ENCODE results near the gene SLC6A7. TPM values are rescaled to one million over a fixed set of nuclear protein-coding genes. Genes with fewer than 3 reads are reported as not detected.
A peak's percentile ranks its signal among the peaks of the same experiment; 100 is the strongest.

SLC6A7 gene
- total RNA-seq, 1 experiment from 2014 or later = not detected

- Histone ChIP-seq H3K9me3 (ENCODE audit: low read depth, low read length, poor library complexity, severe bottlenecking) (no peaks in the 10 kb centered on the region), H3K4me1 (ENCODE audit: insufficient read depth, low read length, poor library complexity, severe bottlenecking) (no peaks in the 10 kb centered on the region), H3K27me3 (replicated peaks; ENCODE audit: insufficient read depth, low read depth, low read length, poor library complexity) (no peaks in the 10 kb centered on the region), H3K36me3 (ENCODE audit: insufficient read depth, low read length, poor library complexity, severe bottlenecking) (no peaks in the 10 kb centered on the region), H3K27ac (ENCODE audit: low read depth, low read length, poor library complexity, severe bottlenecking) (no peak overlapping the region), H3K4me3 (ENCODE audit: low read depth, low read length, poor library complexity, severe bottlenecking) (no peak overlapping the region)
- no TSS peak for BruUV-seq (replicated peaks)
- no peak for DNase-seq (ENCODE audit: low spot score)
- POLR2A ChIA-PET (ENCODE audit: low non-redundant PET) = interaction anchor here (0.6 kb wide), 1 partner anchor 264 kb away, joined by 4 read pairs; no protein-coding TSS in a partner anchor
- CTCF ChIA-PET = interaction anchor here (0.8 to 1.1 kb wide), 3 partner anchors 13 to 341 kb away, joined by 4 to 7 read pairs (median 4); no protein-coding TSS in a partner anchor
- TF ChIP-seq, protein P1, sequence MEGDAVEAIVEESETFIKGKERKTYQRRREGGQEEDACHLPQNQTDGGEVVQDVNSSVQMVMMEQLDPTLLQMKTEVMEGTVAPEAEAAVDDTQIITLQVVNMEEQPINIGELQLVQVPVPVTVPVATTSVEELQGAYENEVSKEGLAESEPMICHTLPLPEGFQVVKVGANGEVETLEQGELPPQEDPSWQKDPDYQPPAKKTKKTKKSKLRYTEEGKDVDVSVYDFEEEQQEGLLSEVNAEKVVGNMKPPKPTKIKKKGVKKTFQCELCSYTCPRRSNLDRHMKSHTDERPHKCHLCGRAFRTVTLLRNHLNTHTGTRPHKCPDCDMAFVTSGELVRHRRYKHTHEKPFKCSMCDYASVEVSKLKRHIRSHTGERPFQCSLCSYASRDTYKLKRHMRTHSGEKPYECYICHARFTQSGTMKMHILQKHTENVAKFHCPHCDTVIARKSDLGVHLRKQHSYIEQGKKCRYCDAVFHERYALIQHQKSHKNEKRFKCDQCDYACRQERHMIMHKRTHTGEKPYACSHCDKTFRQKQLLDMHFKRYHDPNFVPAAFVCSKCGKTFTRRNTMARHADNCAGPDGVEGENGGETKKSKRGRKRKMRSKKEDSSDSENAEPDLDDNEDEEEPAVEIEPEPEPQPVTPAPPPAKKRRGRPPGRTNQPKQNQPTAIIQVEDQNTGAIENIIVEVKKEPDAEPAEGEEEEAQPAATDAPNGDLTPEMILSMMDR (conservative IDR thresholded peaks at IDR 0.05; ENCODE audit: low read depth, low read length) = no peak
- no peak for TF ChIP-seq EZH2 (IDR thresholded peaks at IDR 0.05; ENCODE audit: borderline replicate concordance, low read depth, low read length, poor library complexity, severe bottlenecking)
- intact Hi-C loops (cut with micrococcal nuclease; ENCODE audit: unreplicated experiment) = loop anchor here (1.0 kb wide), 1 partner anchor 45 kb away; no protein-coding TSS in a partner anchor
Measured at GRCh38 chr5:150175076-150175475, 14.8 kb upstream of the SLC6A7 start.

DNA sequence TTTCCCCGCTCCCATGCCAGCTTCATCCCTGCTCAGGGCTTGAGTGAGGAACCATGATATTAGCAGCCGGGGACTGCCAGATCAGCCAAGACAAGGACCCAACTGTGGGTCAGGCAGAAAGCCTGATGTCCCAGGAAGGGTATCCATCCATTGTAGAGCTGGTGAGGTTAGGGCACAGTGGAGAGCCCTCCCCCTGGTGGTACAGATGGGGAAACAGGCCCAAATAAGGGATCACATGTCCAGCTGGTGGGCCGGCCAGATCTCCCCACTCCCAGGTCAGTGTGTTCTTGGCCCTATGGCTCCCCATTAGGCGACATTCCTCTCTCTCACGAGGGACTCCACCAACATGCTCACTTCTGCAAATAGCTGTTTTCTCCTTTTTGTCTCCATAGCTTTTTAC lies 14.3 kb upstream of the SLC6A7 start:
- no peak for TF ChIP-seq EZH2 (IDR thresholded peaks at IDR 0.05; ENCODE audit: borderline replicate concordance, low read depth, low read length, poor library complexity, severe bottlenecking)
- TF ChIP-seq, protein P1 (conservative IDR thresholded peaks at IDR 0.05; ENCODE audit: low read depth, low read length) = peak; percentile 66
- ChIA-PET POLR2A (ENCODE audit: low non-redundant PET) (no interaction called here), CTCF (interaction anchor here (0.8 to 1.1 kb wide), 4 partner anchors 10 to 341 kb away, joined by 3 to 7 read pairs (median 4); partner anchors contain the start of gene CDX1)
- Histone ChIP-seq H3K4me3 (ENCODE audit: low read depth, low read length, poor library complexity, severe bottlenecking) (no peak overlapping the region), H3K9me3 (ENCODE audit: low read depth, low read length, poor library complexity, severe bottlenecking) (no peaks in the 10 kb centered on the region), H3K27me3 (replicated peaks; ENCODE audit: insufficient read depth, low read depth, low read length, poor library complexity) (no peaks in the 10 kb centered on the region), H3K4me1 (ENCODE audit: insufficient read depth, low read length, poor library complexity, severe bottlenecking) (no peaks in the 10 kb centered on the region), H3K36me3 (ENCODE audit: insufficient read depth, low read length, poor library complexity, severe bottlenecking) (no peaks in the 10 kb centered on the region), H3K27ac (ENCODE audit: low read depth, low read length, poor library complexity, severe bottlenecking) (no peak overlapping the region)
- intact Hi-C loops (cut with micrococcal nuclease; ENCODE audit: unreplicated experiment) = loop anchor here (1.0 kb wide), 1 partner anchor 45 kb away; no protein-coding TSS in a partner anchor
- DNase-seq (ENCODE audit: low spot score) = peak; percentile 42
- no TSS peak for BruUV-seq (replicated peaks)

GRCh38 chr5:150176745-150177477 lies 13.0 kb upstream of the SLC6A7 start:
- Histone ChIP-seq H3K36me3 (ENCODE audit: insufficient read depth, low read length, poor library complexity, severe bottlenecking) (no peaks in the 10 kb centered on the region), H3K4me3 (ENCODE audit: low read depth, low read length, poor library complexity, severe bottlenecking) (no peak overlapping the region), H3K27me3 (replicated peaks; ENCODE audit: insufficient read depth, low read depth, low read length, poor library complexity) (no peaks in the 10 kb centered on the region), H3K9me3 (ENCODE audit: low read depth, low read length, poor library complexity, severe bottlenecking) (no peaks in the 10 kb centered on the region), H3K4me1 (ENCODE audit: insufficient read depth, low read length, poor library complexity, severe bottlenecking) (no peaks in the 10 kb centered on the region), H3K27ac (ENCODE audit: low read depth, low read length, poor library complexity, severe bottlenecking) (no peak overlapping the region)
- TF ChIP-seq EZH2 (IDR thresholded peaks at IDR 0.05; ENCODE audit: borderline replicate concordance, low read depth, low read length, poor library complexity, severe bottlenecking) = no peak
- no peak for DNase-seq (ENCODE audit: low spot score)
- BruUV-seq (replicated peaks) = no TSS peak
- CTCF ChIA-PET = no interaction called here
- intact Hi-C loops (cut with micrococcal nuclease; ENCODE audit: unreplicated experiment) = no loop called here
- POLR2A ChIA-PET (ENCODE audit: low non-redundant PET) = no interaction called here
